Endodermal cell (in vitro differentiated cells): ENCODE measurements around the gene MICAL3. TPM values are rescaled to one million over a fixed set of nuclear protein-coding genes. Genes with fewer than 3 reads are reported as not detected.
"Not testable (repeated sequence)": the region's sequence is repeated elsewhere in the genome, so short reads cannot be mapped to it uniquely, and the experiment has no call there.

Experiments used
- DNase-seq: peaks from one replicate; pipeline ENCODE4 v3.0.0-alpha.2; 2017
- H3K27ac ChIP-seq: 2 replicates; pipeline ENCODE4 v1.5.1; 2013; ENCODE audit warnings: mild to moderate bottlenecking, low read depth, low read length, moderate library complexity
- H3K27me3 ChIP-seq: 2 replicates; pipeline ENCODE4 v1.6.1; 2013; ENCODE audit warnings: mild to moderate bottlenecking, low read length, moderate library complexity; ENCODE audit not compliant: insufficient read depth, control insufficient read depth, poor library complexity, severe bottlenecking
- H3K36me3 ChIP-seq: 2 replicates; pipeline ENCODE4 v1.7.0; 2013; ENCODE audit warnings: mild to moderate bottlenecking, low read length, moderate library complexity; ENCODE audit not compliant: control insufficient read depth, insufficient read depth
- H3K4me1 ChIP-seq: one replicate; pipeline ENCODE4 v1.7.0; 2013; ENCODE audit warnings: low read length; ENCODE audit not compliant: control insufficient read depth, insufficient read depth
- H3K4me3 ChIP-seq: 2 replicates; pipeline ENCODE4 v1.5.1; 2013; ENCODE audit warnings: mild to moderate bottlenecking, low read length, moderate library complexity
- H3K9ac ChIP-seq: 2 replicates; pipeline ENCODE4 v1.6.1; 2013; ENCODE audit warnings: mild to moderate bottlenecking, low read length, moderate library complexity; ENCODE audit not compliant: poor library complexity, severe bottlenecking; ENCODE audit errors: extremely low read depth
- H3K9me3 ChIP-seq: 2 replicates; pipeline ENCODE4 v1.6.1; 2013; ENCODE audit warnings: mild to moderate bottlenecking, low read length, moderate library complexity; ENCODE audit not compliant: control insufficient read depth
- H3K27ac Mint-ChIP-seq: 2 replicates; pipeline ENCODE4 v1.8.0; 2020; ENCODE audit warnings: mixed read lengths
- H3K27me3 Mint-ChIP-seq: 2 replicates; pipeline ENCODE4 v1.8.0; 2021; ENCODE audit warnings: mild to moderate bottlenecking, mixed read lengths; ENCODE audit not compliant: insufficient read depth
- H3K36me3 Mint-ChIP-seq: 2 replicates; pipeline ENCODE4 v1.8.0; 2020; ENCODE audit warnings: low read depth, mixed read lengths
- H3K4me1 Mint-ChIP-seq: 2 replicates; pipeline ENCODE4 v1.8.0; 2020; ENCODE audit warnings: mixed read lengths
- H3K4me3 Mint-ChIP-seq: 2 replicates; pipeline ENCODE4 v1.8.0; 2020; ENCODE audit warnings: mild to moderate bottlenecking, moderate library complexity, mixed read lengths
- H3K9me3 Mint-ChIP-seq: 2 replicates; pipeline ENCODE4 v1.8.0; 2020; ENCODE audit warnings: mild to moderate bottlenecking, mixed read lengths
- WGBS, 2 experiments: methylation state at CpG; one replicate each; pipeline versions ENCODE4 v1.1.5 to v1.1.7; 2013; ENCODE audit warnings: missing lambda C conversion rate in 2 of 2, mixed read lengths in 1 of 2; ENCODE audit not compliant: insufficient coverage in 1 of 2, insufficient read length in 1 of 2; 5-methylcytosine and 5-hydroxymethylcytosine counted together
- total RNA-seq, 2 donors: library from RNA; stranded (reverse); fragmentation: NEBNext Ultra II Directional in 1 of 2; extraction: Animal tissue kit (Norgen Biotek cat#: 25700) in 1 of 2; gene quantifications; 2 replicates in 1 of 2; 3 replicates in 1 of 2; pipeline ENCODE4 v1.2.1, GENCODE V29; 2021
- TF ChIP-seq, protein P1 (sequence below): fragments of 200-600 bp; sonication (generic); conservative IDR thresholded peaks from 2 replicates; pipeline ENCODE4 v1.5.0; 2021; ENCODE audit warnings: antibody characterized with exemption, mild to moderate bottlenecking

Gene MICAL3
- total RNA-seq, 2 donors from 2014 or later = 42.8 to 48.1 TPM

DNA sequence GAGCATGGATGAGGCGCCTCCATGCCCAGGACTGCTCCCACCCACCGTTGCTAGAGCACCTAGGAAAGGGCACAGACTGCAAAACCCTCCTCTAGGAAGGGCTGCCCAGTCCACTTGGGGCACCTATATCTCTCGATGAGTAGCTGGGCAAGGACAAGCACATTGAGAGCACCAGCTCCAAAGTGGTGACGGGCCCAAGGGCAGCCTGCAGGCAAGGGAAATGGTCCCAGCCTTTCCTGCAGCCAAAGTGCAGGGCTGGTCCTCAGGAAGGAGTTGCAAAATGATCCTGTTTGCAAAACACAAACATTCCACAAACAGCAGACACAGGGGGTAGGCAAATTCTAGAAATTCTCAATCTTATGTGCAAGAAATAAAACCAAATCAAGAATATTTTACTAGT lies 32.4 kb downstream of the MICAL3 start:
- not testable (repeated sequence) for H3K36me3 Mint-ChIP-seq, DNase-seq, H3K4me3 ChIP-seq, H3K9ac ChIP-seq, H3K9me3 Mint-ChIP-seq, H3K4me3 Mint-ChIP-seq, H3K27ac ChIP-seq, H3K4me1 ChIP-seq, H3K9me3 ChIP-seq, H3K36me3 ChIP-seq, H3K27me3 Mint-ChIP-seq, H3K27me3 ChIP-seq, H3K27ac Mint-ChIP-seq
- 83 to 92% methylated on average over 1 to 4 of the region's 4 CpGs for WGBS, 2 experiments
- H3K4me1 Mint-ChIP-seq = peaks cover 15% of the 10 kb centered on the region

DNA sequence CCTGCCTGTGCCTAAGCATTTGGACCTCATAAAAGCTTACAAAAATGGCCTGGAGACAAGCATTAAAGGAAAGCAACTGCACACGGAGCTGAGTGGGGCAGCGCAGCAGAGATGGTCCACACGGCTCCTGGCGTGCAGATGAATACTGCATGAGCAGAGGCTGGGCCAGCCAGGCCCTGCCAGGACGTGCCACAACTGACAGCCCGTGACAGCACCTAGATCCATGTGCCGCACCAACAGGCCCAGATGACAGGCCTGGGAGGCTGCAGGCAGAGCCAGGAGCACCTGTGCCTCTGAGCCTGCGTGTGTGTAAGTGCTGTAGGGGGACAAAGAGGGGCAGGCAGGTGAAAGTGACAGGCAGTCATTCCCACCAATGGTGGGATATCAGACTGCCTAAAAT lies 33.4 kb downstream of the MICAL3 start:
- Mint-ChIP-seq H3K27ac (no peak overlapping the region), H3K9me3 (no peaks in the 10 kb centered on the region), H3K4me1 (peaks cover 15% of the 10 kb centered on the region), H3K36me3 (no peaks in the 10 kb centered on the region), H3K4me3 (no peak overlapping the region), H3K27me3 (no peaks in the 10 kb centered on the region)
- Histone ChIP-seq H3K4me3 (no peak overlapping the region), H3K36me3 (no peaks in the 10 kb centered on the region), H3K4me1 (no peaks in the 10 kb centered on the region), H3K9me3 (no peaks in the 10 kb centered on the region), H3K27me3 (no peaks in the 10 kb centered on the region), H3K9ac (no peak overlapping the region), H3K27ac (no peak overlapping the region)
- 92 to 94% methylated on average over 7 to 8 of the region's 8 CpGs for WGBS, 2 experiments
- no peak for DNase-seq
- TF ChIP-seq, protein P1, sequence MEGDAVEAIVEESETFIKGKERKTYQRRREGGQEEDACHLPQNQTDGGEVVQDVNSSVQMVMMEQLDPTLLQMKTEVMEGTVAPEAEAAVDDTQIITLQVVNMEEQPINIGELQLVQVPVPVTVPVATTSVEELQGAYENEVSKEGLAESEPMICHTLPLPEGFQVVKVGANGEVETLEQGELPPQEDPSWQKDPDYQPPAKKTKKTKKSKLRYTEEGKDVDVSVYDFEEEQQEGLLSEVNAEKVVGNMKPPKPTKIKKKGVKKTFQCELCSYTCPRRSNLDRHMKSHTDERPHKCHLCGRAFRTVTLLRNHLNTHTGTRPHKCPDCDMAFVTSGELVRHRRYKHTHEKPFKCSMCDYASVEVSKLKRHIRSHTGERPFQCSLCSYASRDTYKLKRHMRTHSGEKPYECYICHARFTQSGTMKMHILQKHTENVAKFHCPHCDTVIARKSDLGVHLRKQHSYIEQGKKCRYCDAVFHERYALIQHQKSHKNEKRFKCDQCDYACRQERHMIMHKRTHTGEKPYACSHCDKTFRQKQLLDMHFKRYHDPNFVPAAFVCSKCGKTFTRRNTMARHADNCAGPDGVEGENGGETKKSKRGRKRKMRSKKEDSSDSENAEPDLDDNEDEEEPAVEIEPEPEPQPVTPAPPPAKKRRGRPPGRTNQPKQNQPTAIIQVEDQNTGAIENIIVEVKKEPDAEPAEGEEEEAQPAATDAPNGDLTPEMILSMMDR = no peak

GRCh38 chr22:17990147-17990546 lies 34.2 kb downstream of the MICAL3 start:
- Mint-ChIP-seq H3K9me3 (no peaks in the 10 kb centered on the region), H3K27me3 (no peaks in the 10 kb centered on the region), H3K4me1 (peaks cover 15% of the 10 kb centered on the region), H3K4me3 (no peak overlapping the region), H3K27ac (no peak overlapping the region), H3K36me3 (no peaks in the 10 kb centered on the region)
- H3K27me3 ChIP-seq = no peaks in the 10 kb centered on the region
- no peak overlapping the region for H3K9ac ChIP-seq
- H3K4me3 ChIP-seq = no peak overlapping the region
- no peaks in the 10 kb centered on the region for H3K4me1 ChIP-seq
- H3K36me3 ChIP-seq = no peaks in the 10 kb centered on the region
- 84 to 85% methylated on average over 6 of the region's 6 CpGs for WGBS, 2 experiments
- no peaks in the 10 kb centered on the region for H3K9me3 ChIP-seq
- TF ChIP-seq, protein P1 = no peak
- no peak for DNase-seq
- no peak overlapping the region for H3K27ac ChIP-seq
